Activated CD4-positive, alpha-beta T cell treated with anti-CD3 and anti-CD28 coated beads, Interleukin-2, amount 10 ng/mL, durations not matched to agents 24 days and 14 days (primary cell): Measurements from ENCODE around the gene TM7SF3. TPM values are rescaled to one million over a fixed set of nuclear protein-coding genes. Genes with fewer than 3 reads are reported as not detected.
"Not testable (repeated sequence)": the region's sequence is repeated elsewhere in the genome, so short reads cannot be mapped to it uniquely, and the experiment has no call there.

Experiments used
- DNase-seq: peaks from one replicate; pipeline ENCODE4 v3.0.0; 2022
- H3K27ac Mint-ChIP-seq: one replicate; pipeline ENCODE4 v1.8.0; 2022; ENCODE audit warnings: mild to moderate bottlenecking, mixed read lengths
- H3K27me3 Mint-ChIP-seq: one replicate; pipeline ENCODE4 v1.8.0; 2022; ENCODE audit warnings: mixed read lengths
- H3K36me3 Mint-ChIP-seq: one replicate; pipeline ENCODE4 v1.8.0; 2022; ENCODE audit warnings: low read depth, mild to moderate bottlenecking, mixed read lengths
- H3K4me1 Mint-ChIP-seq: one replicate; pipeline ENCODE4 v1.8.0; 2021; ENCODE audit warnings: mixed read lengths
- H3K4me3 Mint-ChIP-seq: one replicate; pipeline ENCODE4 v1.8.0; 2022; ENCODE audit warnings: mild to moderate bottlenecking, moderate library complexity, mixed read lengths
- H3K9me3 Mint-ChIP-seq: one replicate; pipeline ENCODE4 v1.8.0; 2021; ENCODE audit warnings: mixed read lengths
- intact Hi-C: fragments of 100-400 bp; cut with micrococcal nuclease; formaldehyde crosslinking; loops from one replicate; pipeline ENCODE4 v1.15.1; 2023
- total RNA-seq: library from RNA; stranded (reverse); gene quantifications from 2 replicates; pipeline ENCODE4 v1.2.3, GENCODE V29; 2022

TM7SF3 gene
- total RNA-seq, 1 donor from 2014 or later: 44.0 TPM

- intact Hi-C loops: no loop called here
- DNase-seq: no peak
- Mint-ChIP-seq H3K27ac (no peak overlapping the region), H3K9me3 (no peaks in the 10 kb centered on the region), H3K27me3 (no peaks in the 10 kb centered on the region), H3K4me1 (peaks cover 5% of the 10 kb centered on the region), H3K4me3 (no peak overlapping the region), H3K36me3 (peaks cover 54% of the 10 kb centered on the region)
Observed at GRCh38 chr12:26982866-26983265, 31.3 kb downstream of the TM7SF3 start.

- Mint-ChIP-seq H3K9me3 (no peaks in the 10 kb centered on the region), H3K4me3 (no peak overlapping the region), H3K36me3 (peaks cover 58% of the 10 kb centered on the region), H3K4me1 (peaks cover 12% of the 10 kb centered on the region), H3K27me3 (no peaks in the 10 kb centered on the region), H3K27ac (no peak overlapping the region)
- intact Hi-C loops: no loop called here
- no peak for DNase-seq
Observed at GRCh38 chr12:26979733-26980132, 34.5 kb downstream of the TM7SF3 start.

GRCh38 chr12:26978801-26979200 is 35.4 kb downstream of the TM7SF3 start:
- intact Hi-C loops: no loop called here
- no peak overlapping the region for H3K27ac Mint-ChIP-seq
- DNase-seq: no peak
- H3K9me3 Mint-ChIP-seq: no peaks in the 10 kb centered on the region
- H3K36me3 Mint-ChIP-seq: peaks cover 61% of the 10 kb centered on the region
- H3K27me3 Mint-ChIP-seq: no peaks in the 10 kb centered on the region
- no peak overlapping the region for H3K4me3 Mint-ChIP-seq
- peaks cover 8% of the 10 kb centered on the region for H3K4me1 Mint-ChIP-seq

DNA sequence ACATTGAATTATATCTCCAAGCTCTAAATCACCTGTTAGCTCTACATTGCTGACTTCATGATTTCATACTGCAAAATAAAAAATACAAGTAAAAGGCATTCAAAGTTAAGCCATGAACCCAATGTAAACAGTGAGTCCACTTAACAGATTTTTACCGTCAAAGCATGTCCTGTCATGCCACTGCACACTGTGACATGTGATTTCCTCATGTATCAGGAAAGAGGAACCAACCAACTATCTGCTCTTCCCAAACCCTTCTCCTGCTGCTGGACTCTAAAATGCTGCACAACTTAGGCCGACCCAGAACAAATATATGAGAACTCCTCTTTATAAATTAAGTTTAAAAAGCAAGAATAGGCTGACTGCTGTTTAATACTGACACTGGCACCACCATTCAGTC is 37.5 kb downstream of the TM7SF3 start:
- DNase-seq: no peak
- Mint-ChIP-seq H3K4me1 (peaks cover 13% of the 10 kb centered on the region), H3K27me3 (no peaks in the 10 kb centered on the region), H3K9me3 (no peaks in the 10 kb centered on the region), H3K36me3 (peaks cover 56% of the 10 kb centered on the region), H3K4me3 (no peak overlapping the region), H3K27ac (no peak overlapping the region)
- intact Hi-C loops: no loop called here

- intact Hi-C loops: loop anchor here (1.0 kb wide), 2 partner anchors 34 to 42 kb away; partner anchors contain the start of genes FGFR1OP2 and TM7SF3
- Mint-ChIP-seq H3K9me3 (no peaks in the 10 kb centered on the region), H3K4me1 (peaks cover 16% of the 10 kb centered on the region), H3K36me3 (peaks cover 51% of the 10 kb centered on the region), H3K4me3 (no peak overlapping the region), H3K27ac (peak overlapping the region; percentile 21), H3K27me3 (no peaks in the 10 kb centered on the region)
- DNase-seq: peak; percentile 86
Observed at GRCh38 chr12:26971963-26972362, 42.2 kb downstream of the TM7SF3 start.

DNA sequence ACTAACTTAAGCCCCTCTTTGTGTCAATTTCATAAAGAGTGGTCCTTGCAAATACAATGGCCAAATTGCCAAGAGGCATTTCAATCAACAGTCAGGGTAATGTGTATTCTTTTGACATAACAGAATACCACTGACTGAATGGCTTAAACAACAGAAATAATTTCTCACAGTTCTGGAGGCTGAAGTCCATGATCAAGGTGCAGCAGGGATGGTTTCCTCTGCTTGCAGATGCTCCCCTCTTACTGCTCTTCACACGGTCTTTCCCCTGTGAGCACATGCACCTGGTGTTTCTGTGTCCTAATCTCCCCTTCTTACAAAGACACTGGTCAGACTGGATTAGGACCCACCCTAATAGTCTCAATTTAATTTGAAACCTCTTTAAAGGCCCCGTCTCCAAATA is 44.0 kb downstream of the TM7SF3 start:
- no peak for DNase-seq
- H3K4me3 Mint-ChIP-seq: no peak overlapping the region
- H3K36me3 Mint-ChIP-seq: peaks cover 40% of the 10 kb centered on the region
- H3K9me3 Mint-ChIP-seq: no peaks in the 10 kb centered on the region
- intact Hi-C loops: no loop called here
- H3K27me3 Mint-ChIP-seq: no peaks in the 10 kb centered on the region
- H3K27ac Mint-ChIP-seq: no peak overlapping the region
- peaks cover 7% of the 10 kb centered on the region for H3K4me1 Mint-ChIP-seq

GRCh38 chr12:26966842-26967241 is 47.3 kb downstream of the TM7SF3 start:
- H3K27me3 Mint-ChIP-seq: no peaks in the 10 kb centered on the region
- H3K9me3 Mint-ChIP-seq: no peaks in the 10 kb centered on the region
- no peak for DNase-seq
- intact Hi-C loops: no loop called here
- peaks cover 36% of the 10 kb centered on the region for H3K36me3 Mint-ChIP-seq
- peaks cover 4% of the 10 kb centered on the region for H3K4me1 Mint-ChIP-seq
- no peak overlapping the region for H3K4me3 Mint-ChIP-seq
- H3K27ac Mint-ChIP-seq: no peak overlapping the region

DNA sequence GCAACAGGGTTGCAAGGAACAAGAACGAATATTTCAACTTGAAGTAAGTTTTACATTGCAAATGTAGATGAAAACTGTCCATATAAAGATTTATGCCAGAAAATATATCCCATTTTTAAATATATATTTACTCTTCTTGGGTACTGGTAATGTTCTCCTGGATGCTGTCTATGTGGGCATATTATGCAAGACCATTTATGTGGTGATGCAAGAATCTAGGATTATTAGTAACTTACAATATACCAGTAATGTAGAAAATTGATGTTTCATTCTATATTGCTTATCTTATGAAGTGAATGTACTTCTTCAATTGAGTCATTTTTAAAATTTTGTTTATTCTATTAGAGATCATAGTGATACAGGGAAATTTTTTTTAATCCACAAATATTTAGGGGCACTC is 50.8 kb downstream of the TM7SF3 start:
- intact Hi-C loops: no loop called here
- Mint-ChIP-seq H3K36me3 (peaks cover 43% of the 10 kb centered on the region), H3K9me3 (no peaks in the 10 kb centered on the region), H3K4me1 (no peaks in the 10 kb centered on the region), H3K27ac (no peak overlapping the region), H3K4me3 (no peak overlapping the region), H3K27me3 (no peaks in the 10 kb centered on the region)
- no peak for DNase-seq

GRCh38 chr12:26961803-26962202 is 52.4 kb downstream of the TM7SF3 start:
- no peak for DNase-seq
- H3K36me3 Mint-ChIP-seq: peaks cover 45% of the 10 kb centered on the region

GRCh38 chr12:26961391-26961790 is 52.8 kb downstream of the TM7SF3 start:
- intact Hi-C loops, H3K4me3 Mint-ChIP-seq, H3K27ac Mint-ChIP-seq, H3K4me1 Mint-ChIP-seq, H3K27me3 Mint-ChIP-seq, DNase-seq, H3K9me3 Mint-ChIP-seq: not testable (repeated sequence)
- peaks cover 46% of the 10 kb centered on the region for H3K36me3 Mint-ChIP-seq

More at GRCh38 chr12:26961803-26962202, 52.4 kb downstream of the TM7SF3 start:
- H3K27ac Mint-ChIP-seq: no peak overlapping the region
- intact Hi-C loops: no loop called here
- no peaks in the 10 kb centered on the region for H3K27me3 Mint-ChIP-seq
- no peaks in the 10 kb centered on the region for H3K9me3 Mint-ChIP-seq
- H3K4me3 Mint-ChIP-seq: no peak overlapping the region
- peaks cover 2% of the 10 kb centered on the region for H3K4me1 Mint-ChIP-seq

GRCh38 chr12:26954027-26954426 is 60.2 kb downstream of the TM7SF3 start:
- Mint-ChIP-seq H3K9me3 (no peaks in the 10 kb centered on the region), H3K27ac (no peak overlapping the region), H3K27me3 (no peaks in the 10 kb centered on the region), H3K4me3 (no peak overlapping the region), H3K4me1 (peaks cover 13% of the 10 kb centered on the region), H3K36me3 (peaks cover 43% of the 10 kb centered on the region)
- no peak for DNase-seq
- intact Hi-C loops: no loop called here

DNA sequence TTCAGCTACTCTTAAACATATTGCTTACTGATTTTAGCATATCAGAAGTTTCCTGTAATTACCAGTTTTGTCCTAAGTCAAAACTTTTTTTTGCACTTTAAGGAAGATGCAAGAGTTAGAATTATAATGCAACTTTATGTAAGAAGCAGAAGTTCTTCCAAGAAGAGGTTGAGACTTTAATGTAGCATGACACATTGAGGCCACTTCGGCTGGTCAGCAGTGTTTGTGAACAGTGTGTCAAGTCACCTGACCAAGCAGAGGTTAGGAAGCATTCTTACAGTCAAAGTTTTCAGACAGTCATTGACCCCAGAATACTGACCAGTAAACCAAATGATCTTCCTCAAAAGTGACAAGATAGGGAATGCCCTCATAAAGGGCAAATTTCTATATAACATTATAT is 60.7 kb downstream of the TM7SF3 start:
- H3K9me3 Mint-ChIP-seq: no peaks in the 10 kb centered on the region
- H3K4me3 Mint-ChIP-seq: no peak overlapping the region
- peaks cover 46% of the 10 kb centered on the region for H3K36me3 Mint-ChIP-seq
- no peak for DNase-seq
- H3K27ac Mint-ChIP-seq: no peak overlapping the region
- H3K4me1 Mint-ChIP-seq: peaks cover 14% of the 10 kb centered on the region
- no peaks in the 10 kb centered on the region for H3K27me3 Mint-ChIP-seq
- intact Hi-C loops: no loop called here

DNA sequence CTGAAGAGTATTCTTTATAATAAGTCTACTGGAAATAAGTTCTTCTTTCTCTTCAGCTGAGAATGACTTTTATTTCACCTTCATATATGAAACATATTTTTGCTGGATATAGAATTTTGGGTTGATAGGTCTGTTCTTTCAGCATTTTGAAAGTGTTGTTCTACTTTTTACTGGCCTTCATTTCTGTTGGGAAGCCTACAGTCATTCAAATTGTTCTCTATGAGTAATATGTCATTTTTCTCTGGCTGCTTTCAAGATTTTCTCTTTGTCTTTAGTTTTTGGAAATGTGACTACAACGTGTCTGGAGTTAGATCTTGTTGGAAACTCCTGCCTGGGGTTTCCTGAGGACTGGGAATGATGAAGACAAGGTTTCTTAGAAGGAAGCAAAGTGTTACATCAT is 65.9 kb downstream of the TM7SF3 start:
- Mint-ChIP-seq H3K4me1 (peaks cover 36% of the 10 kb centered on the region), H3K27ac (peak overlapping the region; percentile 14), H3K27me3 (no peaks in the 10 kb centered on the region), H3K4me3 (no peak overlapping the region), H3K36me3 (peaks cover 60% of the 10 kb centered on the region), H3K9me3 (peaks cover 3% of the 10 kb centered on the region)
- intact Hi-C loops: no loop called here
- DNase-seq: no peak

- peaks cover 23% of the 10 kb centered on the region for H3K36me3 Mint-ChIP-seq
- H3K27me3 Mint-ChIP-seq: no peaks in the 10 kb centered on the region
- no peak for DNase-seq
- H3K27ac Mint-ChIP-seq: peak overlapping the region; percentile 74
- intact Hi-C loops: no loop called here
- H3K4me3 Mint-ChIP-seq: peak overlapping the region; percentile 94
- H3K4me1 Mint-ChIP-seq: peaks cover 53% of the 10 kb centered on the region
- H3K9me3 Mint-ChIP-seq: peaks cover 3% of the 10 kb centered on the region
Observed at GRCh38 chr12:26941215-26941594, 73.0 kb downstream of the TM7SF3 start.

DNA sequence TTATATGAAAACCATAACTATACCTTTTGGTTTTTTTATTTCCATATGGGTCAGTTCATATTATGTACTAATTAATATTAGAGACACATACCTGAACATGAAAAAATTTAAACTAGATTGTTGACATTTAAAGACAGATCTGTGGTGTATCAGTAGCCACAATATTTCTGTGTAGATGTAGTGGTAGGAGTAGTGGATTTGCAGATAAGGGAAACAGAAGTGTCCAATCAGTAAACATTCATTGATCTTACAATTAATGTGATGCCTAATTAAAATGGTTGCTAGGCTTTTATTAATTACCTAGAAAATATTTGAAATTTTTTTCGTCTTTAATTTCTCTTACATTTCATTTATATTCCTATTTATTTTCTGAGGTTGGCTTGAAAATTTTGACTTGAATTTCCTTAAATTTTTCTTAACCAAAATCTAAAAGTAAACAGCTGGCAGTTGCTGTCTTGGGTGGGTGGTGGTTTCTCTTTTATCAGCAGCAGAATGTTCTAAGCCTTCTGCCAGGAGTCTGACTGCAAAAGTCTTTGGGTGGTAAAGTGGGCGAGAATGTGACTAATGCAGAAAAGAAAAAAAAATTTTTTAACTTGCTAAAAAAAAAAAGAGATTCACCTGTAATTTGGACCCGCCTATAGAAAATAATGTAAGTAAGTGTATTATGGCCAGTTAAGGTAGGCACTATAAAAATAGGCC is 73.5 kb downstream of the TM7SF3 start:
- H3K36me3 Mint-ChIP-seq: peaks cover 18% of the 10 kb centered on the region
- peak; percentile 69 for DNase-seq
- no peaks in the 10 kb centered on the region for H3K27me3 Mint-ChIP-seq
- intact Hi-C loops: no loop called here
- H3K4me1 Mint-ChIP-seq: peaks cover 51% of the 10 kb centered on the region
- H3K27ac Mint-ChIP-seq: peak overlapping the region; percentile 74
- H3K4me3 Mint-ChIP-seq: peak overlapping the region; percentile 94
- H3K9me3 Mint-ChIP-seq: no peaks in the 10 kb centered on the region
